ENCODE results near the gene TMBIM1.

TMBIM1 gene

GRCh38 chr2:218329027-218329825 is 36.9 kb upstream of the TMBIM1 start:
- no peaks in the 10 kb centered on the region for H3K79me1 ChIP-seq (ENCODE audit: low read depth, low read length)
- peak overlapping the region; percentile 22 for H3K18ac ChIP-seq (ENCODE audit: low read length)
- WGBS, 2 donors (ENCODE audit: extremely low coverage in 2 of 2, insufficient read length in 2 of 2, insufficient replicate concordance in 1 of 2), result no CpG with 5 or more reads among the region's 18 CpGs
- H3K27me3 ChIP-seq (ENCODE audit: control insufficient read depth in 3 of 3, insufficient read depth in 3 of 3, low read depth in 1 of 3, low read length in 3 of 3), result peaks cover 0 to 75% (median 0%) of the 10 kb centered on the region in 3 experiments
- no peak overlapping the region for H3K23ac ChIP-seq (ENCODE audit: low read depth, low read length, poor library complexity)
- H3K9me3 ChIP-seq (replicated peaks in 1 of 2; ENCODE audit: control insufficient read depth in 2 of 2, insufficient read depth in 1 of 2, low read depth in 1 of 2, low read length in 2 of 2), result no peaks in the 10 kb centered on the region
- no peak overlapping the region for H2BK12ac ChIP-seq (ENCODE audit: low read length)
- H2BK15ac ChIP-seq (ENCODE audit: low read length), result peak overlapping the region; percentile 77
- no peak for DNase-seq (ENCODE audit: low spot score)
- H3K4me2 ChIP-seq (ENCODE audit: insufficient read depth, low read length, poor library complexity, severe bottlenecking), result no peak overlapping the region
- H3K4me1 ChIP-seq (ENCODE audit: control insufficient read depth in 2 of 2, insufficient read depth in 1 of 2, low read depth in 1 of 2, low read length in 2 of 2), result peaks cover under 1 to 27% of the 10 kb centered on the region in 2 donors
- H3K14ac ChIP-seq (ENCODE audit: low read length), result no peak overlapping the region
- H3K4ac ChIP-seq (ENCODE audit: low read length), result no peak overlapping the region
- H2BK5ac ChIP-seq (ENCODE audit: low read length), result peak overlapping the region; percentile 16
- H3K36me3 ChIP-seq (replicated peaks in 1 of 2; ENCODE audit: control insufficient read depth in 2 of 2, insufficient read depth in 2 of 2, low read length in 2 of 2), result no peaks in the 10 kb centered on the region
- no peak overlapping the region for H3K27ac ChIP-seq (replicated peaks; ENCODE audit: low read length)
- no peak overlapping the region for H4K8ac ChIP-seq (ENCODE audit: low read depth, low read length)
- no peak overlapping the region for H4K91ac ChIP-seq (ENCODE audit: low read depth, low read length, poor library complexity)
- no peak overlapping the region for H3K4me3 ChIP-seq (ENCODE audit: low read length in 2 of 2)
- H3K9ac ChIP-seq (ENCODE audit: low read depth, low read length, poor library complexity), result no peak overlapping the region
- H2AK5ac ChIP-seq (ENCODE audit: low read depth, low read length), result peak overlapping the region; percentile 85
- peak overlapping the region; percentile 77 for H2BK120ac ChIP-seq (ENCODE audit: low read depth, low read length)
- H2AFZ ChIP-seq (ENCODE audit: low read length), result no peak overlapping the region

- WGBS, 2 donors (ENCODE audit: extremely low coverage in 2 of 2, insufficient read length in 2 of 2, insufficient replicate concordance in 1 of 2), result no CpG with 5 or more reads among the region's 2 CpGs
- Histone ChIP-seq H4K8ac (ENCODE audit: low read depth, low read length) (no peak overlapping the region), H2BK120ac (ENCODE audit: low read depth, low read length) (no peak overlapping the region), H3K27ac (replicated peaks; ENCODE audit: low read length) (no peak overlapping the region), H3K14ac (ENCODE audit: low read length) (no peak overlapping the region), H3K9ac (ENCODE audit: low read depth, low read length, poor library complexity) (no peak overlapping the region), H3K4me2 (ENCODE audit: insufficient read depth, low read length, poor library complexity, severe bottlenecking) (no peak overlapping the region), H3K4ac (ENCODE audit: low read length) (no peak overlapping the region), H3K18ac (ENCODE audit: low read length) (no peak overlapping the region), H2AFZ (ENCODE audit: low read length) (no peak overlapping the region), H3K23ac (ENCODE audit: low read depth, low read length, poor library complexity) (no peak overlapping the region), H4K91ac (ENCODE audit: low read depth, low read length, poor library complexity) (no peak overlapping the region), H3K79me1 (ENCODE audit: low read depth, low read length) (no peaks in the 10 kb centered on the region), H3K36me3 (replicated peaks in 1 of 2; ENCODE audit: control insufficient read depth in 2 of 2, insufficient read depth in 2 of 2, low read length in 2 of 2) (no peaks in the 10 kb centered on the region), H3K27me3 (ENCODE audit: control insufficient read depth in 3 of 3, insufficient read depth in 3 of 3, low read depth in 1 of 3, low read length in 3 of 3) (peaks cover 0 to 79% (median 0%) of the 10 kb centered on the region in 3 experiments), H2BK5ac (ENCODE audit: low read length) (no peak overlapping the region), H2BK12ac (ENCODE audit: low read length) (no peak overlapping the region), H2BK15ac (ENCODE audit: low read length) (no peak overlapping the region), H3K4me3 (ENCODE audit: low read length in 2 of 2) (no peak overlapping the region), H3K4me1 (ENCODE audit: control insufficient read depth in 2 of 2, insufficient read depth in 1 of 2, low read depth in 1 of 2, low read length in 2 of 2) (peaks cover 9 to 29% of the 10 kb centered on the region in 2 donors), H2AK5ac (ENCODE audit: low read depth, low read length) (no peak overlapping the region), H3K9me3 (replicated peaks in 1 of 2; ENCODE audit: control insufficient read depth in 2 of 2, insufficient read depth in 1 of 2, low read depth in 1 of 2, low read length in 2 of 2) (no peaks in the 10 kb centered on the region)
- no peak for DNase-seq (ENCODE audit: low spot score)
Observed at GRCh38 chr2:218328294-218328693, 36.0 kb upstream of the TMBIM1 start.

- no peak overlapping the region for H4K91ac ChIP-seq (ENCODE audit: low read depth, low read length, poor library complexity)
- H3K9ac ChIP-seq (ENCODE audit: low read depth, low read length, poor library complexity), result no peak overlapping the region
- no peak overlapping the region for H2BK15ac ChIP-seq (ENCODE audit: low read length)
- H3K4me3 ChIP-seq (ENCODE audit: low read length in 2 of 2), result no peak overlapping the region
- no peak overlapping the region for H2BK12ac ChIP-seq (ENCODE audit: low read length)
- no peak overlapping the region for H2AK5ac ChIP-seq (ENCODE audit: low read depth, low read length)
- no peaks in the 10 kb centered on the region for H3K9me3 ChIP-seq (replicated peaks in 1 of 2; ENCODE audit: control insufficient read depth in 2 of 2, insufficient read depth in 1 of 2, low read depth in 1 of 2, low read length in 2 of 2)
- no peak for DNase-seq (ENCODE audit: low spot score)
- no peak overlapping the region for H3K18ac ChIP-seq (ENCODE audit: low read length)
- H3K4me2 ChIP-seq (ENCODE audit: insufficient read depth, low read length, poor library complexity, severe bottlenecking), result no peak overlapping the region
- H3K23ac ChIP-seq (ENCODE audit: low read depth, low read length, poor library complexity), result no peak overlapping the region
- H2AFZ ChIP-seq (ENCODE audit: low read length), result no peak overlapping the region
- no peak overlapping the region for H3K14ac ChIP-seq (ENCODE audit: low read length)
- H3K79me1 ChIP-seq (ENCODE audit: low read depth, low read length), result no peaks in the 10 kb centered on the region
- no peak overlapping the region for H3K4ac ChIP-seq (ENCODE audit: low read length)
- H3K27ac ChIP-seq (replicated peaks; ENCODE audit: low read length), result no peak overlapping the region
- no peak overlapping the region for H4K8ac ChIP-seq (ENCODE audit: low read depth, low read length)
- peaks cover 9 to 26% of the 10 kb centered on the region in 2 donors for H3K4me1 ChIP-seq (ENCODE audit: control insufficient read depth in 2 of 2, insufficient read depth in 1 of 2, low read depth in 1 of 2, low read length in 2 of 2)
- peaks cover 0 to 73% (median 0%) of the 10 kb centered on the region in 3 experiments for H3K27me3 ChIP-seq (ENCODE audit: control insufficient read depth in 3 of 3, insufficient read depth in 3 of 3, low read depth in 1 of 3, low read length in 3 of 3)
- no CpG with 5 or more reads among the region's 11 CpGs for WGBS, 2 donors (ENCODE audit: extremely low coverage in 2 of 2, insufficient read length in 2 of 2, insufficient replicate concordance in 1 of 2)
- no peak overlapping the region for H2BK5ac ChIP-seq (ENCODE audit: low read length)
- no peaks in the 10 kb centered on the region for H3K36me3 ChIP-seq (replicated peaks in 1 of 2; ENCODE audit: control insufficient read depth in 2 of 2, insufficient read depth in 2 of 2, low read length in 2 of 2)
- no peak overlapping the region for H2BK120ac ChIP-seq (ENCODE audit: low read depth, low read length)
Observed at GRCh38 chr2:218327451-218328210, 35.3 kb upstream of the TMBIM1 start.

- no peak for DNase-seq (ENCODE audit: low spot score)
- no peak overlapping the region for H2AFZ ChIP-seq (ENCODE audit: low read length)
- peak overlapping the region; percentile 4 for H3K18ac ChIP-seq (ENCODE audit: low read length)
- H2BK5ac ChIP-seq (ENCODE audit: low read length), result no peak overlapping the region
- no peak overlapping the region for H4K8ac ChIP-seq (ENCODE audit: low read depth, low read length)
- no peak overlapping the region for H3K14ac ChIP-seq (ENCODE audit: low read length)
- H3K79me1 ChIP-seq (ENCODE audit: low read depth, low read length), result no peaks in the 10 kb centered on the region
- no peak overlapping the region for H3K4me2 ChIP-seq (ENCODE audit: insufficient read depth, low read length, poor library complexity, severe bottlenecking)
- H3K27me3 ChIP-seq (ENCODE audit: control insufficient read depth in 3 of 3, insufficient read depth in 3 of 3, low read depth in 1 of 3, low read length in 3 of 3), result peaks cover 0 to 62% (median 0%) of the 10 kb centered on the region in 3 experiments
- no peak overlapping the region for H3K4me3 ChIP-seq (ENCODE audit: low read length in 2 of 2)
- no peaks in the 10 kb centered on the region for H3K36me3 ChIP-seq (replicated peaks in 1 of 2; ENCODE audit: control insufficient read depth in 2 of 2, insufficient read depth in 2 of 2, low read length in 2 of 2)
- no peak overlapping the region for H3K23ac ChIP-seq (ENCODE audit: low read depth, low read length, poor library complexity)
- H2BK120ac ChIP-seq (ENCODE audit: low read depth, low read length), result no peak overlapping the region
- no CpG with 5 or more reads among the region's 2 CpGs for WGBS, 2 donors (ENCODE audit: extremely low coverage in 2 of 2, insufficient read length in 2 of 2, insufficient replicate concordance in 1 of 2)
- H2AK5ac ChIP-seq (ENCODE audit: low read depth, low read length), result peak overlapping the region; percentile 16
- no peak overlapping the region for H3K27ac ChIP-seq (replicated peaks; ENCODE audit: low read length)
- H3K9me3 ChIP-seq (replicated peaks in 1 of 2; ENCODE audit: control insufficient read depth in 2 of 2, insufficient read depth in 1 of 2, low read depth in 1 of 2, low read length in 2 of 2), result no peaks in the 10 kb centered on the region
- H3K4ac ChIP-seq (ENCODE audit: low read length), result no peak overlapping the region
- H3K4me1 ChIP-seq (ENCODE audit: control insufficient read depth in 2 of 2, insufficient read depth in 1 of 2, low read depth in 1 of 2, low read length in 2 of 2), result peaks cover 13 to 32% of the 10 kb centered on the region in 2 donors
- peak overlapping the region; percentile 50 for H2BK15ac ChIP-seq (ENCODE audit: low read length)
- no peak overlapping the region for H4K91ac ChIP-seq (ENCODE audit: low read depth, low read length, poor library complexity)
- no peak overlapping the region for H3K9ac ChIP-seq (ENCODE audit: low read depth, low read length, poor library complexity)
- no peak overlapping the region for H2BK12ac ChIP-seq (ENCODE audit: low read length)
Observed at GRCh38 chr2:218326315-218326714, 34.0 kb upstream of the TMBIM1 start.
